Endothelial cell of umbilical vein (primary cell): Measurements from ENCODE around the gene ASB1. TPM values are rescaled to one million over a fixed set of nuclear protein-coding genes. Genes with fewer than 3 reads are reported as not detected.
A peak's percentile ranks its signal among the peaks of the same experiment; 100 is the strongest.

ENCODE experiments used
- BruUV-seq: library from RNA; stranded (reverse); fragments of 400-500 nt; replicated peaks from 2 replicates; lab custom pipeline; 2021; lab: Mats Ljungman, UMichigan
- CTCF ChIA-PET: fragments of 300-600, 350-600 bp; sonication (Branson Sonifier 250); formaldehyde crosslinking; loops from one replicate; lab custom pipeline; 2021; ENCODE audit warnings: antibody characterized with exemption, inconsistent platforms; lab: Charles Lee
- POLR2A ChIA-PET: fragments of 300-600, 350-600 bp; sonication (Branson Sonifier 250); formaldehyde crosslinking; loops from one replicate; lab custom pipeline; 2021; ENCODE audit warnings: antibody characterized with exemption, inconsistent platforms; lab: Charles Lee
- DNase-seq: peaks from one replicate; pipeline ENCODE4 v3.0.0-alpha.2; 2011; ENCODE audit warnings: low read depth, low spot score
- FAIRE-seq: peaks from 2 replicates; lab custom pipeline; 2011; peaks lifted over from hg19 to GRCh38; lab: Jason Lieb, UNC
- H2AFZ ChIP-seq: 2 replicates; pipeline ENCODE4 v1.6.0; 2012; ENCODE audit warnings: low read depth, low read length, control low read depth, inconsistent platforms
- H3K27ac ChIP-seq: 2 replicates; pipeline ENCODE4 v1.5.1; 2011; ENCODE audit warnings: low read depth, mild to moderate bottlenecking, control low read depth, low read length, moderate library complexity; ENCODE audit not compliant: insufficient read depth
- H3K27me3 ChIP-seq, 2 experiments: 2 replicates each; pipeline versions ENCODE4 v1.6.0 to v1.6.1; 2011; ENCODE audit warnings: low read length in 2 of 2, mixed read lengths in 1 of 2; ENCODE audit not compliant: control insufficient read depth in 2 of 2, insufficient read depth in 2 of 2
- H3K36me3 ChIP-seq, 2 experiments: 2 replicates in 1 of 2; 3 replicates in 1 of 2; pipeline ENCODE4 v1.5.1; 2011; ENCODE audit warnings: low read length in 2 of 2, mild to moderate bottlenecking in 1 of 2, moderate library complexity in 1 of 2; ENCODE audit not compliant: control insufficient read depth in 2 of 2, insufficient read depth in 2 of 2; ENCODE audit errors: extremely low read depth in 1 of 2
- H3K4me1 ChIP-seq: 3 replicates; pipeline ENCODE4 v1.5.1; 2011; ENCODE audit warnings: mild to moderate bottlenecking, low read length; ENCODE audit not compliant: control insufficient read depth, insufficient read depth; ENCODE audit errors: extremely low read depth
- H3K4me2 ChIP-seq: 2 replicates; pipeline ENCODE4 v1.6.1; 2011; ENCODE audit warnings: low read length, control low read depth, mixed read lengths; ENCODE audit not compliant: insufficient read depth
- H3K4me3 ChIP-seq, 3 experiments: fragments of 200-600 bp in 1 of 3; sonication (generic), shearing (Covaris generic) in 1 of 3; replicated peaks in 1 of 3; 2 replicates each; pipeline ENCODE4 v1.5.1; 2011 to 2016; ENCODE audit warnings: control low read depth in 3 of 3, low read length in 3 of 3, mild to moderate bottlenecking in 2 of 3, inconsistent platforms in 1 of 3, low read depth in 1 of 3, moderate library complexity in 1 of 3; ENCODE audit not compliant: insufficient read depth in 1 of 3
- H3K79me2 ChIP-seq: 2 replicates; pipeline ENCODE4 v1.6.0; 2012; ENCODE audit warnings: low read length, inconsistent platforms; ENCODE audit not compliant: control insufficient read depth, insufficient read depth
- H3K9ac ChIP-seq: replicated peaks from 2 replicates; pipeline ENCODE3; 2011; ENCODE audit warnings: low read length, control low read depth; ENCODE audit not compliant: insufficient read depth; ENCODE audit errors: extremely low read depth
- H3K9me1 ChIP-seq: replicated peaks from 3 replicates; pipeline ENCODE4 v1.6.0; 2011; ENCODE audit warnings: mild to moderate bottlenecking, low read length; ENCODE audit not compliant: control insufficient read depth, insufficient read depth; ENCODE audit errors: extremely low read depth
- H3K9me3 ChIP-seq: replicated peaks from 2 replicates; pipeline ENCODE4 v1.5.1; 2012; ENCODE audit warnings: low read length, inconsistent platforms; ENCODE audit not compliant: control insufficient read depth, insufficient read depth
- H4K20me1 ChIP-seq: replicated peaks from 2 replicates; pipeline ENCODE3; 2011; ENCODE audit warnings: mild to moderate bottlenecking, low read length; ENCODE audit not compliant: control insufficient read depth, insufficient read depth; ENCODE audit errors: extremely low read depth
- CTCF ChIP-seq, 2 donors: IDR thresholded peaks; 1 replicate in 1 of 2; 2 replicates in 1 of 2; pipeline ENCODE4 v1.5.1; 2011; ENCODE audit warnings: low read length in 2 of 2, mild to moderate bottlenecking in 2 of 2, moderate library complexity in 2 of 2, control low read depth in 1 of 2, inconsistent platforms in 1 of 2, low read depth in 1 of 2; ENCODE audit not compliant: insufficient read depth in 1 of 2; ENCODE audit errors: extremely low read depth in 1 of 2
- EZH2 ChIP-seq: IDR thresholded peaks from 2 replicates; pipeline ENCODE4 v1.6.1; 2012; ENCODE audit warnings: borderline replicate concordance, low read depth, mild to moderate bottlenecking, moderate library complexity, low read length, inconsistent platforms; ENCODE audit not compliant: severe bottlenecking
- FOS ChIP-seq: IDR thresholded peaks from 2 replicates; pipeline ENCODE4 v1.6.1; 2011; ENCODE audit warnings: mild to moderate bottlenecking, low read length, moderate library complexity, borderline replicate concordance; ENCODE audit not compliant: insufficient read depth
- GATA2 ChIP-seq: IDR thresholded peaks from 2 replicates; pipeline ENCODE4 v1.7.0; 2011; ENCODE audit warnings: low read depth, mild to moderate bottlenecking, moderate library complexity, mixed read lengths, low read length; ENCODE audit not compliant: insufficient read length, insufficient read depth
- JUN ChIP-seq: IDR thresholded peaks from 2 replicates; pipeline ENCODE4 v1.6.1; 2011; ENCODE audit warnings: borderline replicate concordance, low read depth; ENCODE audit not compliant: insufficient read length, insufficient read depth
- MAX ChIP-seq: IDR thresholded peaks from 2 replicates; pipeline ENCODE4 v1.6.1; 2011; ENCODE audit not compliant: insufficient read depth, insufficient read length
- POLR2A ChIP-seq: IDR thresholded peaks from 2 replicates; pipeline ENCODE4 v1.6.1; 2012; ENCODE audit warnings: low read depth, mild to moderate bottlenecking, control low read depth, low read length
- POLR2AphosphoS5 ChIP-seq: IDR thresholded peaks from 2 replicates; pipeline ENCODE4 v1.6.1; 2012; ENCODE audit warnings: low read depth, mild to moderate bottlenecking, control low read depth, low read length, moderate library complexity; ENCODE audit not compliant: insufficient read depth
- dilution Hi-C: fragments of 300-500 bp; cut with MboI; formaldehyde crosslinking; loops from one replicate; pipeline ENCODE4 v1.15.0; 2019; ENCODE audit warnings: low sequenced_read_pairs; ENCODE audit not compliant: extremely low pct_ligation_motif_present
- intact Hi-C: fragments of 100-400 bp; cut with micrococcal nuclease; formaldehyde crosslinking; loops from one replicate; pipeline ENCODE4 v1.10.0; 2022
- polyA plus RNA-seq, 4 experiments: library from polyadenylated mRNA; depleted of rRNA in 3 of 4; stranded (reverse) in 3 of 4; unstranded in 1 of 4; fragments of >200 nt; gene quantifications; 2 replicates each; pipeline versions ENCODE4 v1.2.1 to v1.2.3, GENCODE V29; 2011 to 2012; ENCODE audit warnings: missing spikeins in 1 of 4
- total RNA-seq: library from RNA; stranded (reverse); gene quantifications from 2 replicates; pipeline ENCODE4 v1.2.3, GENCODE V29; 2021

Gene ASB1
- total and polyA plus RNA-seq, 2 donors (not counting 3 experiments of a cell fraction or from before 2014, with no cell fraction given): 12.3 to 16.2 TPM

GRCh38 chr2:238380785-238381184, 45.9 kb upstream of the ASB1 start:
- Histone ChIP-seq H2AFZ (no peak overlapping the region), H3K9me1 (no peaks in the 10 kb centered on the region), H3K4me3 (no peak overlapping the region), H3K27me3 (no peaks in the 10 kb centered on the region), H4K20me1 (no peaks in the 10 kb centered on the region), H3K4me2 (peak overlapping the region; percentile 43), H3K79me2 (no peaks in the 10 kb centered on the region), H3K9ac (no peak overlapping the region), H3K36me3 (no peaks in the 10 kb centered on the region), H3K4me1 (peaks cover 43% of the 10 kb centered on the region), H3K27ac (peak overlapping the region; percentile 67), H3K9me3 (no peaks in the 10 kb centered on the region)
- FAIRE-seq: peak; percentile 76
- intact Hi-C loops (no loop called here), dilution Hi-C loops (no loop called here)
- ChIA-PET POLR2A (no interaction called here), CTCF (interaction anchor here (1.9 kb wide), 1 partner anchor 10 kb away, joined by 9 read pairs; no protein-coding TSS in a partner anchor)
- TF ChIP-seq MAX (no peak), POLR2A (no peak), FOS (peak; percentile 51), EZH2 (no peak), POLR2AphosphoS5 (no peak)
- peak; percentile 8 for DNase-seq
- no TSS peak for BruUV-seq

- no peak for TF ChIP-seq CTCF (IDR thresholded peaks at IDR 0.05; ENCODE audit: extremely low read depth in 1 of 2, insufficient read depth in 1 of 2, low read depth in 1 of 2, low read length in 2 of 2)
- no peak for TF ChIP-seq GATA2
- TF ChIP-seq JUN: no peak
- no peak for TF ChIP-seq FOS
- no peak for TF ChIP-seq POLR2AphosphoS5
- H3K9me3 ChIP-seq: no peaks in the 10 kb centered on the region
- FAIRE-seq (no peak), DNase-seq (no peak)
- CTCF ChIA-PET: no interaction called here
- POLR2A ChIA-PET: no interaction called here
- no peak overlapping the region for H3K4me3 ChIP-seq
- dilution Hi-C loops (no loop called here), intact Hi-C loops (no loop called here)
- H2AFZ ChIP-seq: no peak overlapping the region
- H3K9me1 ChIP-seq: no peaks in the 10 kb centered on the region
- no peak overlapping the region for H3K27ac ChIP-seq
- no peaks in the 10 kb centered on the region for H3K36me3 ChIP-seq
- H3K27me3 ChIP-seq: no peaks in the 10 kb centered on the region
- H3K4me1 ChIP-seq: peaks cover 39% of the 10 kb centered on the region
- no peak overlapping the region for H3K9ac ChIP-seq
- no peak overlapping the region for H3K4me2 ChIP-seq
- BruUV-seq: no TSS peak
- no peaks in the 10 kb centered on the region for H3K79me2 ChIP-seq
- H4K20me1 ChIP-seq: no peaks in the 10 kb centered on the region
Measured at GRCh38 chr2:238381341-238382115, 45.2 kb upstream of the ASB1 start.
